Stimulated activated CD8-positive, alpha-beta memory T cell treated with anti-CD3 and anti-CD28 coated beads, Interleukin-2, amount 100 ng/mL, for 1 hour (primary cell): ENCODE data around the gene HLA-DQA2.
"Not testable (repeated sequence)": the region's sequence is repeated elsewhere in the genome, so short reads cannot be mapped to it uniquely, and the experiment has no call there.

Experiments
- DNase-seq, 2 donors: peaks; one replicate each; pipeline ENCODE4 v3.0.0-alpha.2; 2020; ENCODE audit warnings: low read depth in 2 of 2

The HLA-DQA2 gene

GRCh38 chr6:32741031-32741960 lies at the start of gene HLA-DQA2:
Gene HLA-DQA2, plus strand, starts transcription at chr6:32741391. Its CDS starts 53 bp downstream, at chr6:32741444.
- DNase-seq: no peak

GRCh38 chr6:32692019-32692418 lies 49.2 kb upstream of the HLA-DQA2 start:
- DNase-seq: peak in 1 of 2 donors; percentile 37

- DNase-seq: no peak
Observed at GRCh38 chr6:32697031-32697430, 44.2 kb upstream of the HLA-DQA2 start.

GRCh38 chr6:32700391-32701040 lies 40.7 kb upstream of the HLA-DQA2 start:
- no peak for DNase-seq

- no peak for DNase-seq
Observed at GRCh38 chr6:32703347-32703746, 37.8 kb upstream of the HLA-DQA2 start.

- not testable (repeated sequence) for DNase-seq
Observed at GRCh38 chr6:32705164-32705563, 36.0 kb upstream of the HLA-DQA2 start.

- no peak for DNase-seq
Observed at GRCh38 chr6:32709625-32710024, 31.6 kb upstream of the HLA-DQA2 start.

- no peak for DNase-seq
Observed at GRCh38 chr6:32713241-32713640, 27.9 kb upstream of the HLA-DQA2 start.

- no peak for DNase-seq
Observed at GRCh38 chr6:32716396-32716795, 24.8 kb upstream of the HLA-DQA2 start.

- no peak for DNase-seq
Observed at GRCh38 chr6:32718879-32719278, 22.3 kb upstream of the HLA-DQA2 start.

- no peak for DNase-seq
Observed at GRCh38 chr6:32738126-32738525, 3.1 kb upstream of the HLA-DQA2 start.

GRCh38 chr6:32742374-32742773 lies 1.2 kb downstream of the HLA-DQA2 start:
- no peak for DNase-seq

- no peak for DNase-seq
Observed at GRCh38 chr6:32744776-32745175, 3.6 kb downstream of the HLA-DQA2 start.

GRCh38 chr6:32745649-32746048 lies 4.5 kb downstream of the HLA-DQA2 start:
- DNase-seq: not testable (repeated sequence)

GRCh38 chr6:32752580-32752979 lies 11.4 kb downstream of the HLA-DQA2 start:
- no peak for DNase-seq

GRCh38 chr6:32759669-32760068 lies 18.5 kb downstream of the HLA-DQA2 start:
- no peak for DNase-seq

GRCh38 chr6:32761072-32761471 lies 19.9 kb downstream of the HLA-DQA2 start:
- DNase-seq: no peak

GRCh38 chr6:32761548-32761947 lies 20.4 kb downstream of the HLA-DQA2 start:
- no peak for DNase-seq

GRCh38 chr6:32763421-32763820 lies 22.2 kb downstream of the HLA-DQA2 start, which contains the start of gene HLA-DQB2:
Gene HLA-DQB2, minus strand, starts transcription at chr6:32763532. Its CDS starts 62 bp downstream, at chr6:32763470.
- no peak for DNase-seq

- DNase-seq: no peak
Observed at GRCh38 chr6:32764048-32764447, 22.9 kb downstream of the HLA-DQA2 start.

GRCh38 chr6:32772656-32773055 lies 31.5 kb downstream of the HLA-DQA2 start:
- DNase-seq: no peak

GRCh38 chr6:32774426-32774825 lies 33.2 kb downstream of the HLA-DQA2 start:
- DNase-seq: no peak

GRCh38 chr6:32775071-32775470 lies 33.9 kb downstream of the HLA-DQA2 start:
- DNase-seq: no peak
